Measurements from ENCODE around the gene KLHL5.
"Not testable (repeated sequence)": the region's sequence is repeated elsewhere in the genome, so short reads cannot be mapped to it uniquely, and the experiment has no call there.

The KLHL5 gene

DNA sequence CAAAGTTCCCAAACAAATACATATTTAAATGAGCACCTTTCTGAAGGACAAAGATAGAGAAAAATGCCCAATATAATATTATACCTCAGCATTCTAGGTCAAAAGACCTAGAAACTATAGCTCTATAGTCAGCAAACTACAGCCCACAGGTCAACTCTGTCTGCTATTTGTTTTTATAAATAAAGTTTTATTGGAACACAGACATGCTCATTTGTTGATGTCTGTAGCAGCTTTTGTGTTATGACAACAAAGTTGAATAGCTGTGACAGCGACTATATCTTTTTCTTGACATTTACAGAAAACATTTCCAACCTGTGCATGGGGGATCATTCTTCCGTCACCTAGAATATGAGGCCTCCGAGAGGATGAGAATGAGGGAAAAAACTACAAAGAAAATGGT, 71.6 kb downstream of the KLHL5 start:
- DNase-seq (ENCODE audit: extremely low spot score): no peak
- ChIA-PET CTCF (interaction anchor here (0.6 to 5.3 kb wide), 16 partner anchors 8 to 814 kb away, joined by 3 to 77 read pairs (median 6); partner anchors contain the start of gene WDR19), POLR2A (no interaction called here)
- TF ChIP-seq, protein P1, sequence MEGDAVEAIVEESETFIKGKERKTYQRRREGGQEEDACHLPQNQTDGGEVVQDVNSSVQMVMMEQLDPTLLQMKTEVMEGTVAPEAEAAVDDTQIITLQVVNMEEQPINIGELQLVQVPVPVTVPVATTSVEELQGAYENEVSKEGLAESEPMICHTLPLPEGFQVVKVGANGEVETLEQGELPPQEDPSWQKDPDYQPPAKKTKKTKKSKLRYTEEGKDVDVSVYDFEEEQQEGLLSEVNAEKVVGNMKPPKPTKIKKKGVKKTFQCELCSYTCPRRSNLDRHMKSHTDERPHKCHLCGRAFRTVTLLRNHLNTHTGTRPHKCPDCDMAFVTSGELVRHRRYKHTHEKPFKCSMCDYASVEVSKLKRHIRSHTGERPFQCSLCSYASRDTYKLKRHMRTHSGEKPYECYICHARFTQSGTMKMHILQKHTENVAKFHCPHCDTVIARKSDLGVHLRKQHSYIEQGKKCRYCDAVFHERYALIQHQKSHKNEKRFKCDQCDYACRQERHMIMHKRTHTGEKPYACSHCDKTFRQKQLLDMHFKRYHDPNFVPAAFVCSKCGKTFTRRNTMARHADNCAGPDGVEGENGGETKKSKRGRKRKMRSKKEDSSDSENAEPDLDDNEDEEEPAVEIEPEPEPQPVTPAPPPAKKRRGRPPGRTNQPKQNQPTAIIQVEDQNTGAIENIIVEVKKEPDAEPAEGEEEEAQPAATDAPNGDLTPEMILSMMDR (IDR thresholded peaks at IDR 0.05; ENCODE audit: control extremely low read depth, extremely low read depth, low read depth, missing control alignments): no peak

DNA sequence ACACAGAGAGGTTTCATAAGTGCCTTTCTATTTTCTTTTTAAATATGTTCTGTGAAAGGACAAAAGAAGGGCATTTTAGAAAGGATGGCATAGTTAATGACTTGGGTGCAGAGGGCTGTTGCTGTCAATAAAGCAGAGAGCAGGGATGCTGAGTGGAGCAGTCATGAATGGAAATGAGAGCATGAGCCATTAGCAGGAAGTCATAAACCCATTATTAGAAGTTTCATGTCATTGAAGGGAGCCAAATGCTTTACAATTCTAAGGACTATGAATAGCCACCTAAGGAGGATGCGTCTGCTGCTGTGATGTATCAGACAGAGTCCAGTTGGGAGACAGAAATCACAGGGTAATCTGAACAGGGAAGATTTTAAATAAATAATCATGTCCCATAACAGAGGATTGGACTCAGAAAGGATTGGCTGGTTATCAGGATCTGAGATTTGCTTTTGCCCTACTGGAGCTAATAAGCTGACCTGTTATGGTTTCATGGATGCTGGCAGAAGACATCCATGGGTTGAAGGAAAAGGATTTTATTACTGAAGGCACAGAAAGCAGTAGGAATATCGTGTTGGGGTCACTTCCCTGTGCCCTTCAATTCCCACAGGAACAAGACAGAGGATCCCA, 72.8 kb downstream of the KLHL5 start:
- TF ChIP-seq, protein P1 (IDR thresholded peaks at IDR 0.05; ENCODE audit: control extremely low read depth, extremely low read depth, low read depth, missing control alignments): no peak
- POLR2A ChIA-PET: no interaction called here
- DNase-seq (ENCODE audit: extremely low spot score): no peak
- CTCF ChIA-PET: interaction anchor here (0.6 to 5.3 kb wide), 49 partner anchors 9 to 815 kb away, joined by 3 to 77 read pairs (median 5); partner anchors contain the start of genes FAM114A1, TLR10 and WDR19

DNA sequence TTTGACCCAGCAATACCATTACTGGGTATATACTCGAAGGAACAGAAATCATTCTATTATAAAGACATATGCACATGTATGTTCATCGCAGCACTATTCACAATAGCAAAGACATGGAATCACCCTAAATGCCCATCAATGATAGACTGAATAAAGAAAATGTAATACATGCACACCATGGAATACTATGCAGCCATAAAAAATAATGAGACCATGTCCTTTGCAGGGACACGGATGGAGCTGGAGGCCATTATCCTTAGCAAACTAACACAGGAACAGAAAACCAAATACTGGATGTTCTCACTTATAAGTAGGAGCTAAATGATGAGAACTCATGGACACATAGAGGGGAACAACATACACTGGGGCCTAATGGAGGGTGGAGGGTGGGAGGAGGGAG, 76.2 kb downstream of the KLHL5 start:
- POLR2A ChIA-PET; CTCF ChIA-PET; DNase-seq (ENCODE audit: extremely low spot score): not testable (repeated sequence)

DNA sequence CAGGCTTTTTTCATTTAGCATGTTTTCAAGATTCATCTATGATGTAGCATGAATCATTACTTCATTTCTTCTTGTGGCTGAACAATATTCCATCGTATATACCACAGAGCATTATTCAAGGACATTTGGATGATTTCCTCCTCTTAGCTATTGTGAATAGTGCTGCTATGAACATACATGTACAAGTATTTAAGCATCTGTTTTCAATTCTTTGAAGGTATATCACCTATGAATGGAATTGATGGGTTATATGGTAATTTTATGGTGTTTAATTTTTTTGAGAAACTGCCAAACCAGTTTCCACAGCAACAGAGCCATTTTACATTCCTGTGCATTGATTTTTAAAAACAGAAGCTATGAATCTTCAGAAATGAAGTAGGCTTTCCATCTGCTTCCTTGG, 84.2 kb downstream of the KLHL5 start:
- ChIA-PET CTCF (interaction anchor here (1.0 to 5.6 kb wide), 5 partner anchors 8 to 36 kb away, joined by 3 to 33 read pairs (median 4); partner anchors contain the start of gene WDR19), POLR2A (no interaction called here)
- DNase-seq (ENCODE audit: extremely low spot score): no peak
- TF ChIP-seq, protein P1 (IDR thresholded peaks at IDR 0.05; ENCODE audit: control extremely low read depth, extremely low read depth, low read depth, missing control alignments): no peak

DNA sequence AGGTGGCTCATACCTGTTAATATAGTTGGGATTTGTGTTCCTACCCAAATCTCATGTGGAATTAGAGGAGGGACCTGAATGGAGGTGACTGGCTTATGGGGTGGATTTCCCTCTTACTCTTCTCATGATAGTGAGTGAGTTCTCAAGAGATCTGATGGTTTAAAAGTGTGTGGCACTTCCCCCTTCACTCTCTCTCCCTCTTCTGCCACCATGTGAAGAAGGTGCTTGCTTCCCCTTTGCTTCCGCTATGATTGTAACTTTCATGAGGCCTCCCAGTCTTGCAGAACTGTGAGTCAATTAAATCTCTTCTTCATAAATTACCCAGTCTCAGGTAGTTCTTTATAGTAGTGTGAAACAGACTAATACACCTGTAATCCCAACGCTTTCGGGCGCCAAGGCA, 92.0 kb downstream of the KLHL5 start:
- DNase-seq (ENCODE audit: extremely low spot score): no peak
- TF ChIP-seq, protein P1 (IDR thresholded peaks at IDR 0.05; ENCODE audit: control extremely low read depth, extremely low read depth, low read depth, missing control alignments): no peak
- ChIA-PET CTCF (interaction anchor here (0.9 to 1.2 kb wide), 3 partner anchors 8 to 20 kb away, joined by 4 to 7 read pairs (median 4); no protein-coding TSS in a partner anchor), POLR2A (no interaction called here)

DNA sequence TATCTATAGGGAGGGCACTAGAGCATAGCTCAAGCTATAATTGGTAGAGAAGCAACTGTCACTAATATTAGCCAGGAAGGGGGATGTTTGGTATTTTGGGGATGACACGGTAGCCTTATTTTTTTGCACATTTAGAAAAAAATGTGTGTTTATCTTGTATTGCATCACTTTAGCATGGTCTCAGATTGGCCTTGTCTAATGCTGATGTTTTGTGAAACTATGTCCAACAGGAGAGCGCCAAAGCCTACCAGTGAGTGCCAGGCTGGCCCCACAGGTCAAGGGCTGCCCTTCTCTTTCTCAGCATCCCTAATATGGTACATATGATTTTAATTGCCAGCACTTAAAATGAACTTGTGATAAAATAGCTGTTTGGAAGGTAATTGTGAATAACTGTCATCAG, 95.5 kb downstream of the KLHL5 start:
- ChIA-PET CTCF (no interaction called here), POLR2A (no interaction called here)
- TF ChIP-seq, protein P1 (IDR thresholded peaks at IDR 0.05; ENCODE audit: control extremely low read depth, extremely low read depth, low read depth, missing control alignments): no peak
- DNase-seq (ENCODE audit: extremely low spot score): no peak

DNA sequence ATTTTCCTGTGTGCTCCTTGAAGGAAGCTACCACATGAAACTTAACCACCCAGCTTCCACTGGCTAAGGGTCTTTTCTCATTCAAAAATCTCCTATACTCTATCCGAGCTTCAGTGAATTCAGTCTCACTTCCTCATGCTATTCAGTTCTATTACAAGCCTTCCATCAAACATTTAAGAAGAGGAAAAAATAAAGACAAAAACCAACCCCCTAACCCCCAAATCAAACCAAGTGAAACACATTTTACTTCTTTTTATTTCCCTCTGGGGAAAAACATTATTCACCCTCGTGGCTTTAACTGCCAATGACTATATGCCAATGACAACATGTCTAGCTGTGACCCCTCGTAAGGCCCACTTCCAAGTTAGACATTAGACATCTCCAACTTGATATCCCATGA, 104.1 kb downstream of the KLHL5 start:
- POLR2A ChIA-PET: no interaction called here
- TF ChIP-seq, protein P1 (IDR thresholded peaks at IDR 0.05; ENCODE audit: control extremely low read depth, extremely low read depth, low read depth, missing control alignments): no peak
- DNase-seq (ENCODE audit: extremely low spot score): no peak
- CTCF ChIA-PET: interaction anchor here (1.0 to 2.8 kb wide), 10 partner anchors 9 to 407 kb away, joined by 3 to 10 read pairs (median 3); partner anchors contain the start of gene WDR19

Data from GM10248 (cell line).